Peyer's patch (tissue), 4 donors: ENCODE results near the gene HRH4.

Source experiments
- POLR2A ChIP-seq, 2 donors: fragments of 450-650 bp; IDR thresholded peaks; one replicate each; pipeline ENCODE4 v1.5.1; 2017; ENCODE audit warnings: antibody characterized with exemption in 2 of 2, mild to moderate bottlenecking in 2 of 2, moderate library complexity in 2 of 2
- TF ChIP-seq, protein P1 (sequence below), 6 experiments: fragments of 450-650 bp in 4 of 6; fragments of 200-600 bp in 2 of 6; sonication (generic) in 1 of 6; IDR thresholded peaks; one replicate each; pipeline ENCODE4 v1.5.1; 2017 to 2019; ENCODE audit warnings: antibody characterized with exemption in 6 of 6, mild to moderate bottlenecking in 3 of 6, moderate library complexity in 1 of 6

DNA sequence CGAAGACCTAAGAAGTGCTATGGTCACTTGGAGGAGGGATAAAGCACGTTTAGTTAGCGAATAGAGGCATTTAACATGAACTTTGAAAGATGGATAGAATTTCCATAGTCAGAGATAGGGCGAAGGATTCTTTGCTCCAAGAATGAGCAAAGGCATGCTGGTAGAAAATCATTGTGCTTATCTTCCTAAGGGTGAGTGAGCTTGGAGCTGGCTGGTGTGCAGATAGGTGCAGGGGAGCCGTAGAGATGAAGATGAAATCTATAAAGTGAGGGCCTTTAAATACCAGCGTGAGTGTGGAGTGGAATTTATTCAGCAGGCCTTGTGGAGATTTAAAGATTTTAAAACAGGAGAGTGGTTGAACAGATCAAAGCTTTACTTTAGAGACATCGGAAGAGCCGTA lies 1.6 kb downstream of the HRH4 start:
- TF ChIP-seq, protein P1, sequence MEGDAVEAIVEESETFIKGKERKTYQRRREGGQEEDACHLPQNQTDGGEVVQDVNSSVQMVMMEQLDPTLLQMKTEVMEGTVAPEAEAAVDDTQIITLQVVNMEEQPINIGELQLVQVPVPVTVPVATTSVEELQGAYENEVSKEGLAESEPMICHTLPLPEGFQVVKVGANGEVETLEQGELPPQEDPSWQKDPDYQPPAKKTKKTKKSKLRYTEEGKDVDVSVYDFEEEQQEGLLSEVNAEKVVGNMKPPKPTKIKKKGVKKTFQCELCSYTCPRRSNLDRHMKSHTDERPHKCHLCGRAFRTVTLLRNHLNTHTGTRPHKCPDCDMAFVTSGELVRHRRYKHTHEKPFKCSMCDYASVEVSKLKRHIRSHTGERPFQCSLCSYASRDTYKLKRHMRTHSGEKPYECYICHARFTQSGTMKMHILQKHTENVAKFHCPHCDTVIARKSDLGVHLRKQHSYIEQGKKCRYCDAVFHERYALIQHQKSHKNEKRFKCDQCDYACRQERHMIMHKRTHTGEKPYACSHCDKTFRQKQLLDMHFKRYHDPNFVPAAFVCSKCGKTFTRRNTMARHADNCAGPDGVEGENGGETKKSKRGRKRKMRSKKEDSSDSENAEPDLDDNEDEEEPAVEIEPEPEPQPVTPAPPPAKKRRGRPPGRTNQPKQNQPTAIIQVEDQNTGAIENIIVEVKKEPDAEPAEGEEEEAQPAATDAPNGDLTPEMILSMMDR (IDR thresholded peaks at IDR 0.05), result no peak
- no peak for TF ChIP-seq POLR2A (IDR thresholded peaks at IDR 0.05)
